NCI-H187 treated with DMSO at 0.1 percent for 48 hours (cell line): ENCODE data around the gene LZTR1.

ENCODE experiments used
- DNase-seq: peaks from one replicate; lab custom pipeline; 2025; lab: John Stamatoyannopoulos, UW

The LZTR1 gene

DNA sequence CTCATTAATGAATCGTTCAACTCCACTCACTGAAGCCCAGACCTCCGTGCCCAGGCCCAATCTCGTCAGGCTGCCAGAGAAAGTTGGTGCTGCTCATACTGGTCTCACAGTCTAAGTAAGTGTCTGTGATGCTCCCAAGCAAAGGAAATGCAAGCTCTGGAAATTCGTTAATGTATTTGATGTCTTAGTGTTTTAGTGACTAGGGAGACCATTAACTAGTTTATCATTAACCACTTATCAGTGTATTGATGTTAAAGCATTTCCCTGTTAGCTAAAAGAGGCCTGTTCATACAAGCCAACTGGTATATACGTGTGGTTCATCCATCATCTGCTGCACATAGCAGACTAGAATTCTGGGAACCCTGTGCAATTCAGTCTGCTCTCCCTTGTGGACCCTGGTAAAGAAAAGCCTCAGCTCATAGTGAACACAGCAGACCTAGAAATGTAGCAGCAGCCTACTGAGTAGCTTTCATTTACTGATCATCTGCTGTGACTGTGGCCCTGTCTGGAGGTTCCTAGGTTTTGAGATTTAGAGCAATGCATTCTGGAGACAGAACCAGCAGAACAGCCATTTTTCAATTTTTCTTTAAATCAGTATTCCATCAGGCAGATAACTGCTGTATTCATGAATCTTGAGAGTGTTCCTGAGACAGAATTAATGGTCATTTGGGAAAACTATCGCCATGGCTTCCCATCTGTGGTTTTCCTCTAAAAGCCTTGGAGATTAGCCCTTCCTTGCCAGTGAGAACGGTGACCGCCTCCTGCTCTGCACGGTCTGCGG, 30.8 kb upstream of the LZTR1 start:
- DNase-seq = no peak

DNA sequence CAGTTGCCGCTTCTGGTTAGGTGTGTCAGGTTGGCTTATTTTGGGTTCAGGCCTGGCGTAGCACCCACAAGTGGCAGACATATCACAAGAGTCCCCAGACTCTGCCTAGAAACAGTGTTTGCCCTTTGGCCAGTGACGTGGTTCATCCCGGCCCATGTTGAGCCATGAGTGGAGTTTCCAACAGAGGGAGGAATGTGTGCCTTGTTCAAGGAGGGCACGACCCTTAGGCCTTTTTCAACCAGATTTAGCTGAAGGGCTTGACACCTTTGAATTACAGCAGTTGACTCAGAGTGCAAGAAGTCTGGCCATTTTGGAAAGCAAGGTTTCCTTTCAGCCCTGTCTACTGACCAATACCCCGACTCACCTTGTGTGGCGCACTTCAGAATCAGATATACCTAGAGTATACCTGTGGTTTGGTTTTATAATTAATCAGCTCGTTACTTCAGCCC, 30.1 kb upstream of the LZTR1 start:
- DNase-seq = no peak

DNA sequence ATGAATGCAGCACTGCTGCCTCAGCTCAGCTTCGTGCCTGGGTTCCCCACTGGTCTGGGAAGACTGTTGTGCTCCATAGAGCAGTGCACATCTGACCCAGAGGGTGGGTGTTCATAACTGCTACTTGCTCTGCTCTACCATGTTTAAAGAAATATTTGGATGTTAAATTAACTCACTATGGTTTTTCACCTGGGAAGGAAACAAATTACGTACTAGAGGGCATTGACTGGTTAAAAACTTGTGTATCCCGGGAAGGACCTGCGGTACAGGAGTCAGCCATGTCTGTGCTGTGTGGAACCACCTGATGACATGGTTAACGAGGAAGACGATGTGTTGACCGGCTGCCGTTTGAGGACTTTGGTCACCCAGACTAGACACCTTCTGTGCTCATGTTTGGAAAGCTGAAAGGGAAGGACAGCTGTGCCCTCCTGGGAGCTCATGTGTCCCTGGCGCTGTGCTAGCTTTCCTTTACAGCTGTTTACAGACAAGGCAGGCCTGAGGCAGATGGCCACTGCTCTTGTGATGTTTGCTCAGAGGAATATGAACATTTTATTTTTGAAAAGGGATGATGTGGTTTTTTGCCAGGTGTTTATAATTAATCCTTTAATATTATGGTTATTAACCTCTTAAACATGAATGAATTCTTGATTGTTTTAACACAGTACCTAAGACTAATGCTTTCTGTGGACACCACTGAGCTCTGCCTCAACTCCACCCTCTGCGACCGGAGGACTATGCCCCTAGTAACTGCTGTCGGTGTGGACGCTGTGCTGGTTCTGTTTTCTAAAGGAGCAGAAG, 29.4 kb upstream of the LZTR1 start:
- DNase-seq = no peak

DNA sequence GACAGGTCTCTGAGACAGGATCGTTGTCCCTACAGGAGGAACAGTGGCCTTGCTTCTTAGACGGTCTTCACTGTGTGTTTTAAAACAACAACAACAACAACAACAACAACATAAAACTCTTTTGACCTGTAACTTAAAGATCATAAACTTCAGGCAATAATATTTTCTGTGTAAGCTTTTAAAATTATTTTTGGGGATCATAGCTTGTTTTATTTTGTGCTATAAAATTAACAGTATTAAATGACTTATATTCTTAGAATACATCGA, 28.8 kb upstream of the LZTR1 start:
- no peak for DNase-seq

DNA sequence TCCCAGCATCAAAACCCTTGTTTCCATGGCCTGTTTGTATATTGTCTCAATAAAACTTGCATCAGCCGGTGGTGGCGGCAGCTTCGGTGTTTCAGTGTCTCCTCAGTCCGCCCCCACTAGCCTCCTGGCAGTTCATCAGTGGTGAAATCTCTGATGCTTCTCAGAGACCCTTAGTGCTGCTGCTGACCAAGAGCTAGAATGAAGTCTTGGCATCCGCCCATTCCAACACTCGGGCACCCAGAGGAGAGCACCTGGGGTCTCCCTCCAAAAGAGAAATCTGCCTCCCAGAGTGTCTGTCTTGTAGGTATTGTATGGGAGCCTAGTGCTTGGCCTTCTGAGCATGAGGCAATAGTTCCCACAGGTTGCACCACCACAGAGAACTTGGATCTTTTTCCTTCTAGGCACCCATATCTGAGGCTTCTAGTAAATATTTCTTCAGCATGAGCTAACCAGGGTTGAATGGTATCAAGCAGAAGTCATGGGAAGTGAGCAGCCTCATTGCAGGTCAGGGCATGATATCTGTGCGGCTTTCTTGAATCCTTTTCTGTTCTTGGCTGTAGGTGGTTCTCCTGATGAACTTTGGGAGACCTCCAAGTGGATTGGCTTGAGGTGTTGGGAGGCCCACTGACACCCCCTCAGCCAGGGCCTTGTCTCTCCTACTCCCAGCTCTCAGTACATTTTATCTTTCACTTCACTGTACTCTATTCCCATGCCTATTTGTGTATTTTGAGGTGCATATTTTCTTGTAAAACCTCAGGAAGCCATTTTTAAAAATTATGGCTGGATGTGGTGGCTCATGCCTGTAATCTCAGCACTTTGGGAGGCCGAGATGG, 28.2 kb upstream of the LZTR1 start:
- no peak for DNase-seq

DNA sequence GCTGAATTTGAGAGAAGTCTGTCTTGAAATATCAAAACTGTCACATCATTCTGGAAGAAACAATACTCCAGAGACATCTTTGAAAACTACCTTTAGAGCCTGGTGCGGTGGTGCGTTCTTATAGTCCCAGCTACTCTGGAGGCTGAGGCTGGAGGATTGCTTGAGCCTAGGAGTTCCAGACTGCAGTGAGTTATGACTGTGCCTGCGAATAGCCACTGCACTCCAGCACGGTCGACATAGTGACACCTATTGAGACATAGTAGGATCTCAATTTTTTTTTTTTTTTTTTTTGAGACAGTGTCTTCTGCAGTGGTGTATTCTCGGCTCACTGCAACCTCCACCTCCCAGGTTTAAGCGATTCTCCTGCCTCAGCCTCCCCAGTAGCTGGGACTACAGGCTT, 26.5 kb upstream of the LZTR1 start:
- no peak for DNase-seq

DNA sequence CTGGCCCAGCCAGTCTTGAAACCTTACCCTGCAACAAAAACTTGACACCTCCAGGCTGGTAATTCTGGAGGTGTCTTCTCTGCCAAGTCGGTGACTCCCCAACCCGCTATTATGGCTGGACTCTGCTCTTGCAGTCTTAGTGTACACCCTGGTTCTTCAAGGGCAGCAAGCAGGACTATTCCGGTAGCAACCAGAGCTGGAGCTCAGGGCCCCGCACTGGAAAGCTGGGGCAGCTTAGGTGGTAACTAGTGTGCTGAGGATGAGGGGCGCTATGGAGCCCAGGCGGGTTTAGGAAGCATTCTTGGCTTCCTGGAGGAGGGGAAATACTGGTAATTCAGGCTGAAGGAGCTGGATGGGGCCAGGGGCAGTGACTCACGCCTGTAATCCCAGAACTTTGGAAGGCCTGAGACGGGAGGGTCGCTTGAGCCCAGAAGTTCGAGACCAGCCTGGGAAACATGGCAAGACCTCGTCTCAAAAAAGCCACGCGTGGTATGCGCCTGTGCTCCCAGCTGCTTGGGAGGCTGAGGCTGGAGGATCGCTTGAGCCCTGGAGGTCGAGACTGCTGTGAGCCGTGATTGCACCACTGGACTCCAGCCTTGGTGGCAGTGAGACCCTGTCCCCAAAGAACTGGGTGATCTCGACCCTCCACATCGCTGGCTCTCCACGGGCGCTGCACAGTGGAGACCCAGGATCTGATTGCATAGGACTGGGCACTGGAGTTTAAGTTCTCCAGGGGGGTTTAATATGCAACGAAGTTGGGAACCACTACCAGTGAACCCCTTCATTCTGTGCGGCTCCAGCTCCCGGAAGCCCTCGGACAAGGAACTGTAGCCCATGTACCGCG, 25.6 kb upstream of the LZTR1 start:
- no peak for DNase-seq

DNA sequence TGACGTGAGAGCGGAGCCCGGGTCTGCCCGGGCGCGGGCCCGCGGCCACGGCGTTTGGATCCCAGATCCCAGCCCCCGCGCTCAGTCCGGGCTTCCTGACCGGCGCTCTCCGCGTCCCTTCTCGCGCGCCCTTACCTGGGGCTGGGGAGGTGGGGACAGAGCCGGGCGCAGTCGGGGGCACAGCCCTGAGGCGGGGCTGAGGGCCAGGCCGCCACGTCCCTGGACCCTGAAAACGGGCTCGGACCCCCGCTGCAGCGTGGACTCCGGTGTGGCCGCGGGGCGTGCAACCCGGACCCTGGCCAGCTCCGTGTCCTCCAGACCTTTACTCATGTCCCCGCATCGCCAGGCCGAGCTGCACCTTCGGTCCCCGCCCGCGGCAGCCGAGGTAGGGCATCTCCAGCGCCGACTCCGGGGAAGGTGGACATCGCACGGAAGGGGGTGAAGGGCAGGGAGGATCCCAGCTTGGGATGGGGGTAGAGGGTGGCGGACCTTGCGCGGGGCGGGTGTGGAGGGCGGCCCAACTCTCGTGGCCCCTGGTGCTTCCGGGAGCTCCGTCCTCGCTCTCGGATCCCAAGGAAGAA, 24.9 kb upstream of the LZTR1 start:
- DNase-seq = no peak

DNA sequence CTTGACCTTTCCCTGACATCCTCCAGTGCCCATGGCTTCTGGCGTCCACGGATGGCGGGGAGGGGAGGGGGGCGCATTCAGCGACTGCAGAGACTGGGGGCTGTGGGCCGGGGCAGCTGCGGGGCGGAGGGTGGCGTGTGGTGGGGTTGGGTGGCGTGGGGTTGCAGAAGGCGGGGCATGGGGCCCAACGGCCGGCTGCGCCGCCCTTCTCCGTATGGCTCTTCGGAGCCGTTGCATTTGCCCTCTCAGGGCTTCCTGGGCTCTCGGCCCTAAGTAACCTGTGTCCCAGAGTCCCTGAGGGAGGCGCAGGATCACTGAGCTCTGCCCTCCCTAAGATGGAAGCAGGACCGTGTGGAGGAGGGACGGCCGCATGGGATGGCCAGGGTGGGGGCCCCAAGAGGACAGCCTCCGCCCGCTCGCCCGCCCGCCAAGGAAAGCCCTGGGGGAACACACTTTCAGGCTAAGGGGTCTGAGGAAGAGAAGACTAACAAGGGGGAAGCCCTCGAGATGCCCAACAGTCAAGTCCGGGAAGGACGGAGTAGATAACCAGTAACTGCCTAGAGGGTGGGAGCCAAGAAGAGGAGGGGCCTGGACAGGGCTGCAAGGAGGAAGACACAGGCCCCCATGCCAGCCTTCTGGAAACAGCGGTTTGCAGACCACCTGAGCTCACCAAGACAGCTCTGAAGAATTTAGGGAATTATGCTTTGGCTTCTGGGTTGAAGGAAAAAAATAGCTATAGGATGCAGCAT, 24.2 kb upstream of the LZTR1 start:
- no peak for DNase-seq

DNA sequence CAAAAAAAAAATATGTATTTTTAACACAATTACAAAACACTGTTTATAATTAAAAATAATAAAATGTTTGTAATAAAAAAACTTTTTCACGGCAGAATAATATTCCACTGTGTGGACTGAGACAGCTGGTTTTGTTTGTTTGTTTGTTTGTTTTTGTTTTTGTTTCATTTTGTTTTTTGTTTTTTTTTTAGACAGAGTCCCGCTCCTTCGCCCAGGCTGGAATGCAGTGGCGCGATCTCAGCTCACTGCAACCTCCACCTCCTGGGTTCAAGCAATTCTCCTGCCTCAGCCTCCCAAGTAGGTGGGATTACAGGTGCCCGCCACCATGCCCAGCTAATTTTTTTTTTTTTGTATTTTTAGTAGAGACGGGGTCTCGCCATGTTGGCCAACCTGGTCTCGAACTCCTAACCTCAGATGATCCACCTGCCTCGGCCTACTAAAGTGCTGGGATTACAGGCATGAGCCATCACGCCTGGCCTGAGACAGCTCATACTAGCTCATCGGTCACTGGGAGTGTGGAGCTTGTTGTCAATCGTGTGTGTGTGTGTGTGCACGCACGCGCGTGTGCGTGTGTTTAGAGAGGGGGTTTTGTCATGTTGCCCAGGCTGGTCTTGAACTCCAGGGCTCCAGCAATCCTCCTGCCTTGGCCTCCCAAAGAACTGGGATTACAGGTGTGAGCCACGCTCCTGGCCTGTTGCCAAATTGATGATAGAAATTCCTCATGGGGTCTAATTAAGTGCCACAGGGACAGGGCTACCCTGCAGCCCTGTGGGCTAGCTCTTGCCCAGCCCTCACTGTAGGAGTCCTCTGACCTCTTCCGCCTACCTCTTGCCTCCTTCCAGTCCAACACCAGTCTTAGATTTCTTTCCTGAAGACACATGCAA, 22.3 kb upstream of the LZTR1 start:
- DNase-seq = no peak

DNA sequence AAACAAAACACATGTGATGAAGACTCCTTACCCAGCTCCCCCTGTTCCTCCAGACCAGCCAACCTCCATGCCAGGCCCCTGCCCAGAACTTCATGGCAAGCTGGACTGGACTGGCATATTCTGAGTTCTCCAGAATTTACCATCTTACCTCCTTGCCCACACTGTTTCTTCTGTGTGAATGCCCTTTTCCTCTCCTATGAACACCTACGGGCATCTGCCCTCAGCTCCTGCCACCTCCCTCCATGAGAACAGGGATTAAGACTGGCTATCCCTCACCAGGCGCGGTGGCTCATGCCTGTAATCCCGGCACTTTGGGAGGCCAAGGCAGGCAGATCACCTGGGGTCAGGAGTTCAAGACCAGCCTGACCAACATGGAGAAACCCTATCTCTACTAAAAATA, 21.5 kb upstream of the LZTR1 start:
- DNase-seq = no peak

DNA sequence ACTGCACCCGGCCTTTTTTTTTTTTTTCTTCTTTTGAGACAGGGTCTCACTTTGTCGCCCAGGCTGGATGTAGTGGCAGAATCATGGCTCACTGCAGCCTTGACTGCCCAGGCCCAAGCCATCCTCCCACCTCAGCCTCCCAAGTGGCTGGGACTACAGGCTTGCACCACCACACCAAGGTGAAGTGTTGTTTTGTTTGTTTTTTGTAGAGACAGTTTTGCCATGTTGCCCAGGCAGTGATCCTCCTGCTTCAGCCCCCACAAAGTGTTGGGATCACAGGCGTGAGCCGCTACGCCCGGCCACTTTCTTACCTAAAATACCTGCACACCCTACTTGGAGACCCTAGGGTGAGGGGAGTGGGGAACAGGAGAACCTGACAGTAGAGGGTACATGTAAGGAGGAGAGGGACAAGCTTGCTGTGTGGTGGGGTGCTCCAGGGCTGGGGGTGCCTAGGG, 19.6 kb upstream of the LZTR1 start:
- no peak for DNase-seq

DNA sequence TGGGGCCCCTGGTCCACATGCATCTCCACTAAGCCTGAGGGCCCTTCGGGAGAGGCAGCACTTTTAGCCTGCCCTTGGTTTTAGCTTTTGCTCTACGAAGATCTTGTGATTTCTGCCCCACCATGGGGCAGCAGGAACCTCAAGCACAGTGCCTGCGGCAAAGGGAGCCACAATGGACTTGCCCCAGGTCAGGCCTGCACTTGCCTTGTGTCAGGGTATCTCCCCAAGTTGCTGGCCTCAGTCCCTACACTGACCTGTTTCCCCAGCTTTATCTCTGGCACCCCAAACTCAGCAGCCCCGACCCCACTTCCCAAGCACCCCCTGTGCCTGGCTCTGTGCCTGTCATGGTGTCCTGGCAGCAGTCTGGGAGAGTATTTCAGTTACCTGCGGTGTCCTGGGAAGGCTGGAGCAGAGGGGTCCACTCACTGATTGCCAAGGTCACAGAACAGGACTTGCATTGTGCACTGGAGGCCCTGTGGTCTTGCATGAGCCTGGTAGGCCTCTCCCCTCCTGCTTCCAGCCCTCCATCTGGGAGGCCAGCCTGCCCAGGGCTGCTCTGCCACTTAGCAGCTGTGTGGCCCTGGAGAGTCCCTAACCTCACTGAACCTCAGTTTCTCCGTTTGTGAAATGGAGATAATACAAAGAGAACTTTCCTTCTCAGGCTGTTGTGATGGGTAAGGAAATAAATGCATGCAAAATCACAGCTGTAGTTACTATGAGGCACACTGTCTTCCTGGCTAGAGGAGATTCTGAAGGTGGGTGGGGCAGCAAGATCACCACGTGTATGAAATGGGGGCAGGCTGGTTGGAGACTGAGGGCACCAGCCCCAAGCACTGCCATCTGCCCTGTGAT, 18.7 kb upstream of the LZTR1 start:
- DNase-seq = no peak

DNA sequence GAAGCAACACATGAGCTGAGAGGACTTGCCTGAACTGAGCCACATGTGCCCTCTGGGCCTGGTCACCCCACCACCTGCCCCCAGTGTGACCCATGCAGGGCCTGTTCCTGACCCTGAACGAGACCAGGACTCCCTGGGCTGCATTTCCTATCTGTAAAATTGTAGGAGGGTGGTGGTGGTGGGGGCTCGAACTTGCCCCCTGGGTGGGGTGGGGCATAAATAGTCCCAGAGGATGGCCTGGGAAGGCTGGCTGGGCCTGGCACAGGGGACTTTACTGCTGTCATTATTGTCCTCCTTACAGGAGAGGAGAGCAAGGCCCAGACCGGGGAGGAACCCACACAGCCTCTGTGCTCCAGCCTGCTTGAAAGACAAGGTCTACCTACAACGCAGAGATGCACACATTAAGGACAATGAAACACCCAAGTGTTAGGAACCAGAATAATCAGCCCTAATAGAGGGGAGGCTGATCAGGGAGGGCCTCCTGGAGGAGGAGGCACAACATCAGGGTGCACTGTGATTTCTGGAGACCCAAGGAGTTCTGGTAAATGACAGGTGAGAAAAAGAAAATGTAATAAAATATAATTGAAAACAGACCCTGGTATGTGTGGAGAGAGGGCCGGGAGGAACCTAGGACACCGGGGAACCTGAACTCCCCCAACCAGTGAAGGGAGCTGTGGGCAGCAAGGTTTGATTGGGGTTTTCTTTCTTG, 17.9 kb upstream of the LZTR1 start:
- no peak for DNase-seq

DNA sequence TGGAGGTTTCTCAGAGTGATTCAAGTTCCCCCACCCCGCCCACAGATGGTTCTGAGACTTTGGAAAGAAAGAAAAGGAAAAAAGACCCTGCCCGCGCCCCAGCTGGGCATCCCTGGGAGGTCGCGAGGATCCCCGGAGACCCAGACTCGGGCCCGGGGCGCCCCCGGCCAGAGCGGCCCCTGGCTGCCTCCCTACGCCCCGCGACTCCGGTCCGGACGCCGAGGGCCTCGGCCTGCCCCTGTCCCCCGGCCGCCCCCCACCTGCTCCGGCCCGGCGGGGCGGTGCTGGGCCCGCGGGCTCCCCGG, 17.3 kb upstream of the LZTR1 start:
- DNase-seq = no peak

DNA sequence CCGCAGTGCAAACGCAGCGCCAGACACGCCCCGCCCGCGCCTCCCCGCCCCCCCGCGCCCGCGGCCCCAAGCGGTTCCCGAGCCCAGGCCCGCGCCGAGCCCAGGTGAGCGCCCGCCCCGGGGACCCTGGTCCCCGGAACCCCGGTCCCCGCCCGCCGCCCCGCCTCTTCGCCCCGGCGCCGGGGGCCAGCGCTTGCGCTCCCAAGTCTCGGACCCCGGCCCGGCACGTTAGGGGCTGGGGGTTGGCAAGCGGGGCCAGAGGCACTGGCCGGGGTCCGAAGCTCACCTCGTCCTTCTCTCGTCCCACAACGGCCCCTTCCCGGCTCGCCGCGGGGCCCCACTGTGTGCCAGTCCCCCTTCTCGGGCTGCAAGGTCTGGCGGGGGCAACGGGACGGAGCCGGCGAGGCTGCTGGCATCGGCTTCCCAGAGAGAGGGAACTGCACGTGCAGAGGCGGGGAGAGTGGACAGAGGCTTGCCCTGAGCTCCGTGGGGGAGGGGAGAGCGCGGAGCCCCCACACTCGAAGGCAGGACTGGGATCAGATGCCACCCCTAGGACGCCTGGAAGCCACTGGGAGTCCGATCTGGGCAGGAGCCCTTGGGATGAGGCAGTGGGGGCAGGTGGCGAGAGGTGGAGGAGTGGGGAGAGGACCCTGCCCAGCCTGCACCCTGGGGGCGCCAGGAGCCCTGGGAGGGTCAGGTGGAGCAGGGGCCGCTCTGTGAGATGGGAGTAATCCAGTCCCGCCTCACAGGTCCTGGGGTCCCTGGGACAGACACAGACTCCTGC, 16.8 kb upstream of the LZTR1 start:
- DNase-seq = no peak
